Putamen (tissue), 1 donor: ENCODE measurements around the gene LTA4H.

Experiments used
- DNase-seq: peaks from one replicate; pipeline ENCODE4 v3.0.0-alpha.2; 2016; ENCODE audit warnings: low spot score

The LTA4H gene

DNA sequence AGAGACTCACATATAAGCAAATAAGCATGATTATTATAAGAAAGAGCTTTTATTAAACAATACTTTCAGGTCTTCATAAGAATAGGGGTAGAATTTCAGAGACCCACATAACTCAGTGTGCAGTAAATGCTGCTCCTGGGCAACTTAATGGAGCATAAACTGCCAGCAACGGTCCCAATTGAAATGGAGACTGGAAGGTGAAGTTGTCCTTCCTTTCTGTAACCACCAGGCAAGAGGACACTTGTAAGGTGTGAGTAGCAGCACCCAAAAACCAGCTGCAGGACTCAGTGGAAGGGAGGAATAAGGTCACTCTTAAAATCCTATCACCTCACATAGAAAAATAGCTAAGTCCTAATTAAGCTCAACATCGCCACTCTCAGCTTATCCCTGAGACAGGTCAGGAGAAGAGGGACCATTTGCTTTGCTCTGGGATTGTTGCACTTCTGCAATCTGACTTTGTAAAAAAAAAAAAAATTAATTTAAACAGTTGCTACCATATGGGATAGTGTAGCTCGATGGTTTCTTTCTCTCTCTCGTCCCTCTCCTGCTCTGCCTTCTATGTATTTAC, 22.7 kb upstream of the LTA4H start:
- DNase-seq = no peak

DNA sequence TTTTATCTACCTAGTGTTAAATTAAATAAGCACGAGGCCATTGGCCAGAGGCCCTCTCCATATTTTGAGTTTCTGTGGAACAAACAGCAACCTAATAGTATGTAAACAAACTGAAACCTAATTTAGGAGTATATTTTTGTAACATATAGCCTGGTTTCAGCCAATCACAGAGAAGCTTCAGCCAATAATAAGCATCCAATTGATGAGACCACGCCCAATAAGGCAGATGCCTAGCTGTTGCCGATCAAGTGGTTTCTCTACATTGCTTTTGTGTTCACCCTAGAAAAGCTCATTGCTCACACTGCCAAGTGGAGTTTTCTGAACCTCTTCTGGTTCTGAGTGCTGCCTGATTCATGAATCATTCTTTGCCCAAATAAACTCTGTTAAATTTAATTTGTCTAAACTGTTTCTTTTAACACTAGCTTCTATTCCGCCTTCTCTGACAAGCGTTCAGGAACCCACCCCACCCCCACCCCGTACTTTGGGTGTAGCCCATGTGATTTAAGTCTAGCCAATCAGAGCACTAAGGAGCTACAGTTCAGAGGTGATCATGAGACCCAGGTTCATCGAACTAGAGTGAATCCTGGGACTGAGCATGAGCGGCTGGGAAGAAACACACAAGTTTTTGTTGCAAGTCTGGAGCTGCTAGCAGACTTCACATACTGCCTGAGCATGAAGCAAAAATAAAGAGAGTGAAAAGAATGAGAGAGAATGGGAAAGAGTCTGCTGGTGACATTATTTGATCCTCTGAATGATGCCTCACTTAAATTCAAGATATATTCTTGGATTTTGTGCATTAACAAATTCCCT, 21.5 kb upstream of the LTA4H start:
- no peak for DNase-seq

DNA sequence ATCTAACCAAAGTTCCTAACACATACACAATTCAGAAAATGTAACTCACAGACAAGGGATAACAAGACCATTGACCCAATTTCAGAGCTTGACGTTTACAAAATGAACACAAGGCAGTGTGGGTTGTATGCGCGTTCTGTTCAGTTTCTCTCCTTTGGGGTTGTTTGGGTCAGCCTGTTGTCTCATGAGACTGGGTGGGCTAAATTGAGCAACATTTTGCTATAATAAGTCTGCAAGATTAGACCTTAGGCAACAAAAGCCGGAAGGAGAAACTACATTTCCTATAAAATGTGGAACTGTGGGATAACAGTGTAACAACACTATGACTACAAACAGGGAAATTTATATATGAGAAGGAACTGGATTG, 18.8 kb upstream of the LTA4H start:
- DNase-seq = no peak

DNA sequence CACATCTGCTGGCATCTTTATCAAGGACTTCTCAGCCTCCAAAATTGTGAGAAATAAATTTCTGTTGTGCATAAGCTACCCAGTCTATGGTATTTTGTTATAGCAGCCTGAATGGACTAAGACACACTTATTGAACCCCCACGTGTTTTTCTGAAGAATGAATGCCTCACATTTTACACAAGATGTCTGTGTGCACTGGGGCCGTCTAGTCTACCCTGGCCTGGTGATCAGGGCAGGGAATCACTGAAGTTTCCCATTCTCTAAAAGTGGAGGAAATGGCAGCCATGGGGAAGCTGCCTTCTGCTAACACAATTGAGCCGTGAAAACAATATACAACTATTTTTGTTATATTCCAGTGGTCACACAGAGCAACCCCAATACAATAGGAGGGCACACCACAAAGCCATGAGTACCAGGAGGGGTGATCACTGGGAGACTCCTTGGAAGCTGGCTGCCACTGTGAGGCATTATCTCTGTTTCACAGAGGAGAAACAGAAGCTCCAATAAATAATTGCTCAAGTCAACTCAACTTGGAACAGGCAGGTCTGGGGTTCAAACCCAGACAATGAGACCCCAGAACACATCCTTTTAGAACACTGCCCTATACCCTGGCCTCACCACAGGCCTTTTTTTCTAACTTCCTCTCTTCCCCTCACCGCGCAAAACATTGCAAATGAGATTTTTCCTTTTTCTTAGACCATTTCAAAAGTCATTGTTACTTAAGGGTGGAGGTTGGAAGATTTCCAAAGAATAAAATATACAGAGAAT, 18.3 kb upstream of the LTA4H start:
- no peak for DNase-seq

DNA sequence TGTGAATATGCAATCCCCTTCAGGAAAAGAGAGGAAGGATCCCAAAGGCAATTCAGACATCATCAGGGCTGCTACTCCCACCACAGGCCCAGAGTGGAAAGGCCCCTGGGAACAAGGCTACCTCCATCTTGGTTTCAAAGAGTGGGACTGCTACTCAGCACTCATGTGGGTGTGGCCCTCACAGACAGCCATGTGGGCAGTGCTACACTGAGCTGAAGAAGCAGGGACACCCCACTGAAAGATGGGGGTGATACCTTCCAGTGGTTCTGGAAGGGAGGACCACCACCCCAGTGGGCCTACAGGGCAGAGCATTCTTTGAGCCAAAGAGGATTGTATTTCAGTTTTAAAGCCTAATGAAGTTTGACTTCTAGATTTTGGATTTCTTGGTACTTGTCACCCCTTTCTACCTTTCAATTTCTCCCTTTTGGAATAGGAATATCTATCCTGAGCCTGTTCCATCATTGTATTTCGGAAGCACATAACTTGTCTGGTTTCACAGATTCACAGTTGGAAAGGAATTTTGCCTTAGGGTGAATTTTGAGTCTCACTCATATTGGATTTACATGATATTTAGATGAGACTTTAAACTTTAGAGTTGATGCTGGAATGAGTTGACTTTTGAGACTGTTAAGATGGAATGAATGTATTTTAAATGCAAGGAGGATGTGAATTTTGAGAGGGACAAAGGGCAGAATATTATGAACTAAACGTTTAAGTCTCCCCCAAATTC, 16.5 kb upstream of the LTA4H start:
- DNase-seq = no peak

DNA sequence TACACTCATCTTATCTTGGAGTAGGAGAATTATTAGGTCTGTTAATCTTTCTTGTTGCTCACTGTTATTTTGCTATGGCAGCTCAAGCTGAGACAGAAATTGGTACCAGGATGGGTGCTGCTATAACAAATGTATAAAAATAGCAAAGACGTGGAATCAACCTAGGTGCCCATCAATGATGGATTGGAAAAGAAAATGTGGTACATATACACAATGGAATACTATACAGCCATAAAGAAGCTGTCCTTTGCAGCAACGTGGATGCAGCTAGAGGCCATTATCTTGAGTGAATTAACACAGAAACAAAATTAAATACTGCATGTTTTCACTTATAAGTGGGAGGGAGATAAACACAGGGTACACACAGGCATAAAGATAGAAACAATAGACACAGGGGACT, 14.8 kb upstream of the LTA4H start:
- no peak for DNase-seq

DNA sequence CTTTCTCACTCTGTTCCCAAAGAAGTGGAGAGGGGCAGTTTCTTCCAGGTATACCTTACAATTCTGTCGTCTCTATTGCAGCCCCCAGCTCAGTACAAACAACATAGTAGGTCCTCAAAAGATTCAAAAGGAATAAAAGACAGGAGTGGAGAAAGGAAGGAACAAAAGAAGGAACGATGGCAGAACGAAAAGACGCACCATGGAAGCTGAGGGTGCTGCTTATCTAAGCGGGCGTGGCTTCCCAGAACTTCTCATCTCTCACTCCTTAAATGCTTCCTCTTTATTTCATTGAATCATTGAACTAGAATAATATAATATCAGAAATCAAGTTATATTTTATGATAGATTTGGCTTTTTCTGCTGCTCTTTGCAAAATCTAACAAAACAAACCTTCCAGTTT, 13.7 kb upstream of the LTA4H start:
- no peak for DNase-seq

DNA sequence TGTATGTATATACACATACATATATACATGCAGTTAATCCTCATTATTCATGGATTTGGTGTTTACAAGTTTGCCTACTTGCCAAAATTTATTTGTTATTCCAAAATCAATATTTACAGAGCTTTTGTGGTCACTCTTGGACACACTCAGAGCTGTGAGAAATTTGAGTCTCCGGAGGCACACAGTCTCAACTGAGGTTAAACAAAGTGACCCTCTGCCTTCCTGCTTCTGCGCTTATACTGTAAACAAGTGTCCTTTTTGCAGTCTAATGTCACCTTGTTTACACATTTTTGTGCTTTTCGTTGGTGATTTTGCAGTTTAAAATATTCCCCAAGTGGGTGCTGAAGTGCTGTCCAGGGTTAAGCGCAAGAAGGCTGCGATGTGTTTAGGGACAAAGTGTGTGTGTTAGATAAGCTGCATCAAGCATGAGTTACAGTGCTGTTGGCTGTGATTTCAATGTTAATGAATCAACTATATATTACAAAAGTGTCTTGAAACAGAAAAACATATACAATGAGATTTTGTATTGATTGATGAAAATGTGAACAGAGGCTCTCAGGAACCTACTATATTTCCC, 13.1 kb upstream of the LTA4H start:
- no peak for DNase-seq

DNA sequence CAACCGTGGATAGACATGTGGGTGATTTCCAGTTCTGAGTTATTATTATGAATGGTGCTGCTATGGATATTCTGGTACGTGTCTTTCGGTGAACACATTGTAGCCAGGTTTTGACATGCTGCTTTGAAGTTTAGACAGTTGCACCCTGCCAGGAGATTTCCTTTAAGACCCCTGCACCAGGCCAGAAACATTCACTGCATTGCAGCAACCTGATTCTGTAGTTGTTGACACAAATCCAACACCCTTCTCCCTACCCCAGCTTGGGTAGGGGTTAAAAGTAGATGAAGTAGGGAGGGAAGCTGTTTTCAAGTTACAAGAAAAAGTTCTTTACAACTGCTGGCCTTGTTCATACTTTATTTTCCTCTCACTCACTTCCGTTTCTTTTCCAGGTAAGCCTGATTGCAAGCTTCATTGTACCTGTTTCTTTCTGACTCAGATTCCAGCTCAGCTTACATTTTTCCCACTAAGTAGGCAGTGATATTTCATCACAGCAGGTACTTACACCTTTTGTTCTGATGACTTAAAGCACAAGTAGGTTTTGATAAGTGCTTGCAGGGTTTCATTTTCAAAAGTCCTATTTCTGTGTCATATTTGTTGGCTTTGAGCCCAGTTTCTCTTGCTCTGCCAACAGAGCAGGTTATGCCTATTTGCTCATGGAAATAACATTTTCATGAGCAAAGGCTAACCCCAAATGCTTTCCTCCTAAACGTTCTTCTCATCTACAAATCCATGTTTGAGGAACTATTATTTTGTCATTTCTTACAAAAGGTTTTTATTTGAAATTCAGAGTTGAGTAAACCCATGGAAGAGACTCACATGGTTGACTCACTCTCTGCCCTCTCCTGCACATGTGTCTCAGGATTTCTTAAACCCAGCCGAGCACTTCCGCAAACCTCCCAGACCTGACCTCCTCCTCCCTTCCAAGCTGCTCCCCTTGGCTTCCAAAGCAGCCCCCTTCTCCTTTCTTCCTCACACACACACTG, 12.1 kb upstream of the LTA4H start:
- DNase-seq = no peak

DNA sequence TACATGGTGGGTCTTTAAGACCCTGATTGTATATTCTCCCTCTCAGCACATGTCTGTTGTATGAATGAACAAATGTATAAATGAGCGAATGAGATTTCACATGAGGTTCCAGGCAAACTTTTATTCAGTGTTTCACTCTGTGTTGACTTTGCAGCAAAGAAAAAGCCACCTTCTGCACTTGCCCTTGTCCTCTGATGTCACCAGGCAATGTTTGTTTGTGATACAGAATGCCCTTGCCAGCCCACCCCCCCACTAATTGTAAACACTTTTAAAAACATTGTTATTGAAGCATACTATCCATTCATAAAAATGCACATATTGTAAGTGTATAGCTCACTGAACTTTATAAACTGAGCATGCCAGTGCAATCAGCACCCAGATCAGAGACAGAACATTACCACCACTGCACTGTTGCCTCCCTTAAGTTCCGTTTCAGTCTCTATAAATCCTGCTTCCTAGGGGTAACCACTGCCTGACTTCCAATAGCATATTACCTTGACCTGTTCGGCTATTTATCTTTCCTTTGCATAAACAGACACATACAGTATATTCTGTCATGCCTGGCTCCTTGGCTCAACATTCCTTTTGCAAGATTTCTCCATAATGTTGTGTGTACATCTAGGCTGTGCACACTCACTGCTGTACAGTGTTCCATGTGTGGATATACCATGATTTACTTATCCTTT, 11.3 kb upstream of the LTA4H start:
- DNase-seq = no peak

DNA sequence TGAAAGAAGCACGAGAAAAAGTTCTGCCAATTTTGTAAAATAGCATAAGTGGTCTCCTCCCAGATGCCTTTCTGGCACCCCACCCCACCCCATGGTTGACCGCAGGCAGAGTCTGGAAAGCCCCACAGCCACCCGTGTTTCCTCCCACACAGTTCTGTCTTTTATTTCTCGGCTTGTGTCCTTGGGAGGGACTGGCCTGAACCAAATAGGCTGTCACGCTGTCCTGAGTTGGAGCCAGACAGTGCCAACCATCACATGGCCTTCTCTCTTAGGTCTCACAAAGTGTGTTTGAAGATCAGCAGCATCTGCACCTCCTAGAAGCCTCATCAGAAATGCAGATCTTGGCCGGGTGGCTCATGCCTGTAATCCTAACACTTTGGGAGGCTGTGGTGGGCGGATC, 10.2 kb upstream of the LTA4H start:
- DNase-seq = no peak

DNA sequence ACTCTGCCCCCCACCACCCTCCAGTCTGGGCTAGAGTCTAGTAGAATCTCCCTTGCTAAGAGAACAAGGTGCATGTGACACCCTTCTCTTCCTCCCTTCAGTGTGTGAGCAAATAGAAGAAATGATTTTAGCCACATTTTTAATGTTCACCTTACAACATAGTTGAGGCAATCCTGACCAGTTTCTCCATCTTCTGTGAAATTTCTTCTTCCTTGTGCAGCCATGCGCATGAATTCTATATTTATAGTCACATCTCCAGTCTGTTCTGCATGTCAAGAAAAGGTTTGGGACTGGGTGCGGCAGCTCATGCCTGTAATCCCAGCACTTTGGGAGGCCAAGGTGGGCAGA, 9.5 kb upstream of the LTA4H start:
- DNase-seq = no peak

DNA sequence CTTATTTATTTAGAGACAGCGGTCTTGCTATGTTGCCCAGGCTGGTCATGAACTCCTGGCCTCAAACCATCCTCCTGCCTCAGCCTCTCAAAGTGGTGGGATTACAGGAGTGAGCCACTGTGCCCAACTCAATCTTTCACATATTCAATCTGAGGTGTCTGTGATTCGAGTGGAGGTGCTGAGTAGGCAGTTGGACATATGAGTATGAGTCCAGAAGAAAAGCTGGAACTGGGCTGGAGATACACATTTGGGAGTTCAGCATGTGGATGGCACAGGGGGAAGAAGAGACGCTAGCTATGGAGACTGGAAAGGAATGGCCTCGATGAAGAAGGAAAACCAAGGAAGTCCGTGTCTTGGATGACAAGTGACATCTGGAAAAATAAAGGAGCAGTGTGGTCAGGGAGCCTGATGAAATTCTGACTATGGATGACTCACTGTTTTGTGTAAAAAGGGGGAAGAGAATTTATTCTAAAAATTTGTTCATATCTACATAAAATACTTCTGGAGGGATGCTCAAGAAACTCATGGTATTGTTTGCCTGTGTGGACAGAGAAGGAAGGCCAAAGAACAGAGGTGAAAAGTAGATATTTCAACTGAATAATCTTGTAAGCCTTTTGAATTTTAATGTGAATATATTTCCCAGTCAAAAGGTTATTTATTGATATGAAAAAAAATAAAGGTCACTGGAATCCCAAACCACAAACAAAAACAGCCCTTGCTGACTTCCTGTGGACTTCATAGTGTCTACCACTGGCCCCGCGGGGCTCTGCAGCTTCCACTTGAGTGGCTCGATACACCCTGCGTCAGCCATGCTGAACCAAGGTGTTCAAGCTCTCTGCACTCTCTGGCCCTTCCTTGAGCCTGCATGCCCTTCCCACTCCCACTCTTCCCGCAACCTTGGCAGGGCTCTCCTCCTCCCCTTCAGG, 8.9 kb upstream of the LTA4H start:
- DNase-seq = no peak

DNA sequence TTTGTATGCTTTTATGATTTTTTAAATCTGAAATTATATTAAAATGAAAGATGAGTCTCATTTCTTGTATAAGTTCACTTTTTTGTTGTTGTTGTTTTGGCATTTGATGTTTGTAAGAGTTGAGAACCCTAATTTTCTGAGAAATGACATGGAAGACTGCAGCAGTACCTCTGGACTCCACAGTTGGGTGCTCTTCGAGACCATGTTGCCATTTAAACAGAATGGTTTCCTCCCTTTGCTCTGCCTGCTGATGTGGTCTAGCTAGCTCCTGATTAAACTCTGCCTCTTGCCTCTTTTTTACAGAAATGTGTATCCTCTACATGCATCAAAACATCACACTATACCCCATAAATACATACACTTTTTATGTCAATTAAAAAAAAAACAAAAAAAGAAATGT, 5.8 kb upstream of the LTA4H start:
- DNase-seq = no peak

DNA sequence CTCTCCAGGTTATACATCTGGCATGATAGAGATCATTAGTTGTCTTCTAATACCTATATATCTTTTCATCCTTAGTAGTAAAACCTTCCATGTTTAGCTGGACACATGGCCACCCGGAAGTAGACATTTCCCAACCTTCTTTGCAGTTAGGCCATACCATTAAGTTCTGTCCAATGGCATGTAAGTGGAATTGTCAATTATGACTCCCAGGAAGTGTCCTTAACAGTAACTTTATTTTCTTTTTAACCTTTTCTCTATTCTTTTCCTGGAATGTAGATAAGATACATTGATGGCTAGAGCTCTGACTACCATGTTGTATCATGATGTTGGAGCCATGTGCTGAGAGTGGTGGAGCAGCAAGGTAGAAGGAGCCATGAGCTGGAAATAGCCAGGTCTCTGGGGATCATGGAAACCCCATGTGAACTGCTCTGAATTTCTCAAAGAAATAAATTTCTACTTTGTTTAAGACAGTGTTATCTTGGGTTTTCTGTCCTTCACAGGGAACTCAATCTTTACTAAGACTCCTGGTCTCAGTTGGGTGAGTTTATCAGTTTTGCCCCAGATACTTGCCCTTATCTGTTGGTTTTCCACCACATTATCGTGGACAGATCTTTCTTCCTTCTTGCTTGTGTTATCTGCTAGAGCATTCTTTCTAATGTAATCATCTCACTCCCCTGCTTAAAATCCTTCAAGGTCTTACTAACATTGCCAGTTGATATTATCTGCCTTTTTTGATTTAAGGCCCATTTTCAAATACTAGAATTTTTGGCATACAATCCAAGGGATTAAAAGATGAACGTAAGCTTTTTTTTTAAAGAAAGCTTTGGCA, 5.1 kb upstream of the LTA4H start:
- DNase-seq = no peak

DNA sequence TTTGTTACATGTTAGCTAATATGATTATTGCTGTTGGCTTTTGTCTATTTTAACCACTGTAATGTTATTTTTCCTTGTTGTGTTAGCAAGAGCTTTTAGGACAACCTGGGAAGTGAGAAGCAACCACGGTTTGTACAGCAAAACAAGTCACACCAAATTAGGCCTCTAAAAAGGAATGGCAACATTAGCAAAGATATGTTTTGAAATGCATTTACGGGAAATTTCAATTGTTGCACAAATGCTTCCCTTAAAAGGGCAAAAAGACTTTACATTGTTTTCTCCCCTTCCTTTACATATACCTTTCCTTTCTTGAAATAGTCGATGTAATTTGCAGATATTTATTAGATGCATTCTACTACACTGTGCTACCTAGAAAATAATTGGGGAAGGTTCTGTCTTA, 4.1 kb upstream of the LTA4H start:
- no peak for DNase-seq

DNA sequence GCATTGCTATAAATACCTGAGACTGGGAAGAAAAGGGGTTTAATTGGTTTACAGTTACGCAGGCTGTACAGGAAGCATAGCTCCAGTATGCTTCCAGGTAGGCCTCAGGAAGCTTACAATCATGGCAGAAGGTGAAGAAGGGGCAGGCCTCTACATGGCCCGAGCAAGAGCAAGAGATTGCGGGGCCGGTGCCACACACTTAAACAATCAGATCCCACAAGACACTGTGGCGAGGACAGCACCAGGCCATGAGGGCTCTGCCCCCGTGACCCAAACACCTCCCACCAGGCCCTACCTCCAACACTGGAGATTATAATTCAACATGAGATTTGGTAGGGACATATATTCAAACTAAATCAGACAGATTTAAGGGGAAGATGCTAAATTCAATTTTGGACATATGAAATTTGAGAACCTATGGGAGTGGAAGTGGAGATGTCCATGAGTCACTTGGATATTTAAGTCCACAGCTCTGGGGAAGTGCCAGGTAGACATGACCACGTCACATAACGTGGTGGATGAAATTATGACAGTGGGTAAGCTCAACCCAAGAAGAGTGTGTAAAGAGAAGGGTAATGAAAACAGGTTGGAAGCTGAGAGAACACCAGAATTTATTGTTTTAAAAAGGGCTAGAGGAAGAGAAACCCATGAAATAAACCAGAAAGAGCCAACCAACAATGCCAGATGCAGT, 1.5 kb upstream of the LTA4H start:
- DNase-seq = no peak
